GM06990 (cell line): ENCODE results near the gene PLEKHA1.

Source experiments
- DNase-seq: peaks from one replicate; pipeline ENCODE4 v3.0.0-alpha.2; 2011; ENCODE audit not compliant: insufficient read length; ENCODE audit errors: extremely low read depth
- H3K27me3 ChIP-seq: replicated peaks from 2 replicates; pipeline ENCODE4 v1.6.0; 2011; ENCODE audit warnings: low read length; ENCODE audit not compliant: control insufficient read depth, insufficient read depth
- H3K36me3 ChIP-seq: 2 replicates; pipeline ENCODE4 v1.5.1; 2011; ENCODE audit warnings: low read length; ENCODE audit not compliant: control insufficient read depth, insufficient read depth
- H3K4me3 ChIP-seq: replicated peaks from 2 replicates; pipeline ENCODE4 v1.5.1; 2011; ENCODE audit warnings: low read depth, mild to moderate bottlenecking, control low read depth, low read length
- TF ChIP-seq, protein P1 (sequence below): IDR thresholded peaks from 2 replicates; pipeline ENCODE4 v1.5.1; 2011; ENCODE audit warnings: low read length, control low read depth, mild to moderate bottlenecking, inconsistent platforms; ENCODE audit not compliant: insufficient read depth, poor library complexity, severe bottlenecking

PLEKHA1 gene

DNA sequence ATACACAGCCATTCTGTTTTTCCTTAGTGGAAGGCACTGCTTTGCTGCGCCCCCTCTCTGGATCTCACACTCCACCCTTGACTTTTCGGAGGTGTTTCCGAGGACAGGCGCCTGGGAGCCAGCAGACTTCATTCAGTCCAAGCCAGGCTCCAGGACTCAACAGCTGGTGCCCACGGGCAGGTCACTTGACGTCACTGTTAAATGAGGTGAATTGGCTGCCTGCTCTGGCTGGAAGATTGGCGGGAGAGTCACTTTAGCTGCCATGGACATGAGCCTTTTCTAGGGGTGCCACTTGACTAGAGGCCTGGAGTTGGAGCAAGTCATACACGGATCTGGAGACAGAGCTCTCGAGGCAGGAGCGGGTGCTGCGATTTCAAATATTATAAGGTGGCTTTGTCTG is 90.1 kb downstream of the PLEKHA1 start:
- H3K27me3 ChIP-seq = peaks cover 2% of the 10 kb centered on the region; the same call in 1 of the 2 replicates
- no peak for DNase-seq
- H3K36me3 ChIP-seq = no peaks in the 10 kb centered on the region
- TF ChIP-seq, protein P1, sequence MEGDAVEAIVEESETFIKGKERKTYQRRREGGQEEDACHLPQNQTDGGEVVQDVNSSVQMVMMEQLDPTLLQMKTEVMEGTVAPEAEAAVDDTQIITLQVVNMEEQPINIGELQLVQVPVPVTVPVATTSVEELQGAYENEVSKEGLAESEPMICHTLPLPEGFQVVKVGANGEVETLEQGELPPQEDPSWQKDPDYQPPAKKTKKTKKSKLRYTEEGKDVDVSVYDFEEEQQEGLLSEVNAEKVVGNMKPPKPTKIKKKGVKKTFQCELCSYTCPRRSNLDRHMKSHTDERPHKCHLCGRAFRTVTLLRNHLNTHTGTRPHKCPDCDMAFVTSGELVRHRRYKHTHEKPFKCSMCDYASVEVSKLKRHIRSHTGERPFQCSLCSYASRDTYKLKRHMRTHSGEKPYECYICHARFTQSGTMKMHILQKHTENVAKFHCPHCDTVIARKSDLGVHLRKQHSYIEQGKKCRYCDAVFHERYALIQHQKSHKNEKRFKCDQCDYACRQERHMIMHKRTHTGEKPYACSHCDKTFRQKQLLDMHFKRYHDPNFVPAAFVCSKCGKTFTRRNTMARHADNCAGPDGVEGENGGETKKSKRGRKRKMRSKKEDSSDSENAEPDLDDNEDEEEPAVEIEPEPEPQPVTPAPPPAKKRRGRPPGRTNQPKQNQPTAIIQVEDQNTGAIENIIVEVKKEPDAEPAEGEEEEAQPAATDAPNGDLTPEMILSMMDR = no peak
- no peak overlapping the region for H3K4me3 ChIP-seq

DNA sequence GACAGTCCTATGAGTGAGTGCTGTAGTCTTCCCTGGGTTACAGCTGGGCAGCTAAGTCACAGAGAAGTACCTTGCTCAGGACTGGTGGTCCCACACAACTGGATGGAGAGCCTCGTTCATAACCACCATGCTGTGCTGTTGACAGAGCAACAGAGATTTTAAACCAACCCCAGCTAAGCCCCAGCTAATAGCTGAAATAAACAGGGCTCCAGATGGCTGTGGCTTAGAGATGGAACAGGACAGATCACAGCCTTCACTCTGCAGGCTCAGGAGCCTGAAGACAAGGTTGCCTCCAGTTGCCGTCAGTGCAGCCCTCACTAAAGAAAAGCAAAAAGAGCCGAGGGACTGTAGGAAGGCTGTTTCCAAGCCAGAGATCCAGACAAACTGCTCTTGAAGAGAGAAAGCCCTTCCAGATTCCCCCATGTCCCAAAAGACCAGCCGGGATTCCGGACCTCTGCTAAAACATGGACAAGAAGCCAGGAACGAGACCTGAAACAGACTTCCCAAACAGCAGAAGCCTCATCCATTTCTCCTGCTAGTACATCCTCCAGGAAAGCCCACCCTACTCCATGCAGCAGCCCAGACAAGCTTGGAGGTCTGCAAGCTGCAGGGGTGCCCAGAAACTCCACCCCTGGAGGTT is 91.0 kb downstream of the PLEKHA1 start:
- no peak for DNase-seq
- H3K27me3 ChIP-seq = peaks cover 2% of the 10 kb centered on the region; the same call in 1 of the 2 replicates
- no peak overlapping the region for H3K4me3 ChIP-seq
- TF ChIP-seq, protein P1 = no peak
- H3K36me3 ChIP-seq = no peaks in the 10 kb centered on the region

DNA sequence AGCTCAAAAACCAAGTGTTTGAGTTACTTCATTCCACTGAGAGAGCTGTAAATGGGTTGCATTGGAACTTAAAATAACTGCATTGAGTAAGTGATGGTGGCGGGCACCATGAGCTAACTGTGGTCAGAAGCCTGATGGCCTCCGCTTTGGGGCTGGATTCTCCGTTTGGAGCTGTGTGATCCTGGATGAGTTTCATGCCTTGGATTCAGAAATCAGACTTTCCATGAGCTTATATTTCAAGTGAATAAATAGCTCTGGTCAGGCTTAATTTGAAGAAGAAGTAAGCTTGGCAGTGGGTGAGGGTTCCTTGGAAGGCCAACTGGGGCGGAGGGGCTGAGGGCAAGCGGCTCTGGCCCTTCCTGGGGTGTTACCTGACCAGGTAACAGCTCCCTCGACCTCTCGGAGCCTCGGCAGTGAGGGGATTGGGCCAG is 92.5 kb downstream of the PLEKHA1 start:
- H3K36me3 ChIP-seq = no peaks in the 10 kb centered on the region
- H3K27me3 ChIP-seq = peaks cover 2% of the 10 kb centered on the region; the same call in 1 of the 2 replicates
- DNase-seq = no peak

GRCh38 chr10:122467701-122468100 is 93.2 kb downstream of the PLEKHA1 start:
- TF ChIP-seq, protein P1 = no peak
- no peak for DNase-seq
- Histone ChIP-seq H3K27me3 (peaks cover 2% of the 10 kb centered on the region; the same call in 1 of the 2 replicates), H3K36me3 (no peaks in the 10 kb centered on the region), H3K4me3 (no peak overlapping the region)

More for the DNA sequence above, 92.5 kb downstream of the PLEKHA1 start:
- TF ChIP-seq, protein P1 = no peak
- H3K4me3 ChIP-seq = no peak overlapping the region

DNA sequence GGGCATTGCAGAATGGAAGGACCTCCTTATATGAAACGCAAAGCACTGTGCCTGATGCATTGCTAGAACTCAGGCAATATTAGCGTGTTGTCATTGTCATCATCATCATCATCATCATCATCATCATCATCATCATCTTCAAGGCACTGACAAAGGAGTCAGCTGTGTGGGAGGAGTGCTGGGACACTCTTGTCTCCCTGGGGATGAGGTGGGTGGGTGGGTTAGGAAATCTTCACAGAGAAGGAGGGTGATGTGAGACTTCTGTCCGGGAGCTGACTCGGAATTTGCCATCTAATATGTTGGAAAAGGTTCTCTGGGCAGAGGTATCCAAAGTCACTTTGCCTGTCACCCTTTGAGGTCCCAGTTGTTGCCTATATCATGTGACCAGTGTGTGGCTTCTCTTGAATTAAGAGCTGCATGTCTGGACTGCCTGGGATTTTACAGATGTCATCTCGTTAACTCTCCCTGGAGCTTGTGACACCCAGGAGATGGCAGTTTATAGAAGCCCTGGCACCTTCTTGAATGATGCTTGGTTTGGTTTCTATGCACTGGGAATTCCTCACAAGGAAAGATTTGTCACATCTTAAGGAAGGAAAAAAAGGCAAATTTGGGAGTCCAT is 93.9 kb downstream of the PLEKHA1 start:
- H3K36me3 ChIP-seq = no peaks in the 10 kb centered on the region
- TF ChIP-seq, protein P1 = no peak
- H3K27me3 ChIP-seq = no peaks in the 10 kb centered on the region; the same call in 1 of the 2 replicates
- H3K4me3 ChIP-seq = no peak overlapping the region
- no peak for DNase-seq
